Spleen (tissue), 7 donors: ENCODE measurements around the gene RAB44.

Source experiments
- CTCF ChIP-seq, 11 experiments: fragments of 200-600 bp in 7 of 11; fragments of 450-650 bp in 4 of 11; sonication (generic) in 4 of 11; IDR thresholded peaks in 8 of 11; conservative IDR thresholded peaks in 3 of 11; 1 replicate in 7 of 11; 2 replicates in 4 of 11; pipeline versions ENCODE4 v1.4.0 to v1.8.0; 2016 to 2021; ENCODE audit warnings: antibody characterized with exemption in 11 of 11, inconsistent platforms in 4 of 11, mild to moderate bottlenecking in 1 of 11
- POLR2A ChIP-seq, 3 donors: fragments of 450-650 bp; IDR thresholded peaks; one replicate each; pipeline ENCODE4 v1.5.1; 2017; ENCODE audit warnings: antibody characterized with exemption in 3 of 3, mild to moderate bottlenecking in 1 of 3
- POLR2AphosphoS5 ChIP-seq, 3 donors: sonication (generic); formaldehyde crosslinking; IDR thresholded peaks; one replicate each; pipeline ENCODE4 v1.5.1; 2017; ENCODE audit warnings: antibody characterized with exemption in 3 of 3
- donor health status: DM: no; HTN: no; CAD: no; lungs with moderate emphysema.
- donor health status: DM: no; HTN: no; CAD: no.
- donor health status: DM: no; HTN: no; CAD: no.

GRCh38 chr6:36674942-36675341 is 22.7 kb upstream of the RAB44 start:
- no peak for TF ChIP-seq CTCF (IDR thresholded peaks at IDR 0.05 in 8 of 11, conservative IDR thresholded peaks at IDR 0.05 in 3 of 11)
- no peak for TF ChIP-seq POLR2A (IDR thresholded peaks at IDR 0.05)
- TF ChIP-seq POLR2AphosphoS5 (IDR thresholded peaks at IDR 0.05), result no peak
